Measurements from ENCODE around the gene SLC24A1. TPM values are rescaled to one million over a fixed set of nuclear protein-coding genes. Genes with fewer than 3 reads are reported as not detected.

The SLC24A1 gene
- total RNA-seq, 1 experiment from 2014 or later = 3.0 TPM

GRCh38 chr15:65663521-65663920, 41.8 kb downstream of the SLC24A1 start:
- H3K27me3 ChIP-seq (ENCODE audit: low read length) = no peaks in the 10 kb centered on the region
- H3K9me3 ChIP-seq (ENCODE audit: low read length) = no peaks in the 10 kb centered on the region
- no peaks in the 10 kb centered on the region for H3K79me2 ChIP-seq (ENCODE audit: low read length)
- H3K9ac ChIP-seq (ENCODE audit: low read length) = no peak overlapping the region
- ChIA-PET CTCF (no interaction called here), POLR2A (ENCODE audit: unreplicated experiment) (no interaction called here)
- H3K4me3 ChIP-seq (ENCODE audit: low read length) = no peak overlapping the region
- peaks cover 17% of the 10 kb centered on the region for H3K4me1 ChIP-seq (ENCODE audit: insufficient read depth, low read length)
- no peak for DNase-seq
- no peaks in the 10 kb centered on the region for H3K36me3 ChIP-seq (ENCODE audit: low read depth, low read length)
- H3K9me2 ChIP-seq (replicated peaks; ENCODE audit: low read length) = no peaks in the 10 kb centered on the region
- H2AFZ ChIP-seq (ENCODE audit: low read length) = no peak overlapping the region
- peaks cover 9% of the 10 kb centered on the region for H3F3A ChIP-seq (ENCODE audit: low read length, unreplicated experiment)
- intact Hi-C loops (cut with micrococcal nuclease) = no loop called here
- BruUV-seq (replicated peaks) = no TSS peak
- no peak overlapping the region for H3K27ac ChIP-seq (ENCODE audit: low read length)
- no peaks in the 10 kb centered on the region for H4K20me1 ChIP-seq (ENCODE audit: low read length)
- TF ChIP-seq EZH2phosphoT487 (IDR thresholded peaks at IDR 0.05; ENCODE audit: borderline replicate concordance, low read length) (no peak), EZH2 (IDR thresholded peaks at IDR 0.05; ENCODE audit: low read length, unreplicated experiment) (no peak)
- TF ChIP-seq, protein P1, sequence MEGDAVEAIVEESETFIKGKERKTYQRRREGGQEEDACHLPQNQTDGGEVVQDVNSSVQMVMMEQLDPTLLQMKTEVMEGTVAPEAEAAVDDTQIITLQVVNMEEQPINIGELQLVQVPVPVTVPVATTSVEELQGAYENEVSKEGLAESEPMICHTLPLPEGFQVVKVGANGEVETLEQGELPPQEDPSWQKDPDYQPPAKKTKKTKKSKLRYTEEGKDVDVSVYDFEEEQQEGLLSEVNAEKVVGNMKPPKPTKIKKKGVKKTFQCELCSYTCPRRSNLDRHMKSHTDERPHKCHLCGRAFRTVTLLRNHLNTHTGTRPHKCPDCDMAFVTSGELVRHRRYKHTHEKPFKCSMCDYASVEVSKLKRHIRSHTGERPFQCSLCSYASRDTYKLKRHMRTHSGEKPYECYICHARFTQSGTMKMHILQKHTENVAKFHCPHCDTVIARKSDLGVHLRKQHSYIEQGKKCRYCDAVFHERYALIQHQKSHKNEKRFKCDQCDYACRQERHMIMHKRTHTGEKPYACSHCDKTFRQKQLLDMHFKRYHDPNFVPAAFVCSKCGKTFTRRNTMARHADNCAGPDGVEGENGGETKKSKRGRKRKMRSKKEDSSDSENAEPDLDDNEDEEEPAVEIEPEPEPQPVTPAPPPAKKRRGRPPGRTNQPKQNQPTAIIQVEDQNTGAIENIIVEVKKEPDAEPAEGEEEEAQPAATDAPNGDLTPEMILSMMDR (conservative IDR thresholded peaks at IDR 0.05; ENCODE audit: low read depth, low read length) = no peak
- no peak for ATAC-seq
- H3K4me2 ChIP-seq (ENCODE audit: low read length) = no peak overlapping the region

GRCh38 chr15:65666257-65666656, 44.5 kb downstream of the SLC24A1 start:
- ATAC-seq (peak; percentile 64), DNase-seq (peak; percentile 46)
- Histone ChIP-seq H3K9ac (ENCODE audit: low read length) (no peak overlapping the region), H3K27ac (ENCODE audit: low read length) (no peak overlapping the region), H3F3A (ENCODE audit: low read length, unreplicated experiment) (no peaks in the 10 kb centered on the region), H3K79me2 (ENCODE audit: low read length) (no peaks in the 10 kb centered on the region), H4K20me1 (ENCODE audit: low read length) (no peaks in the 10 kb centered on the region), H3K4me1 (ENCODE audit: insufficient read depth, low read length) (no peaks in the 10 kb centered on the region), H3K9me2 (replicated peaks; ENCODE audit: low read length) (no peaks in the 10 kb centered on the region), H3K4me3 (ENCODE audit: low read length) (no peak overlapping the region), H2AFZ (ENCODE audit: low read length) (0 out of 2 replicates have a peak overlapping the region, but pooled peaks have one; percentile 9), H3K27me3 (ENCODE audit: low read length) (no peaks in the 10 kb centered on the region), H3K9me3 (ENCODE audit: low read length) (no peaks in the 10 kb centered on the region), H3K4me2 (ENCODE audit: low read length) (no peak overlapping the region), H3K36me3 (ENCODE audit: low read depth, low read length) (no peaks in the 10 kb centered on the region)
- intact Hi-C loops (cut with micrococcal nuclease) = no loop called here
- TF ChIP-seq, protein P1 (conservative IDR thresholded peaks at IDR 0.05; ENCODE audit: low read depth, low read length) = no peak
- TF ChIP-seq EZH2 (IDR thresholded peaks at IDR 0.05; ENCODE audit: low read length, unreplicated experiment) (no peak), EZH2phosphoT487 (IDR thresholded peaks at IDR 0.05; ENCODE audit: borderline replicate concordance, low read length) (no peak)
- BruUV-seq (replicated peaks) = no TSS peak
- POLR2A ChIA-PET (ENCODE audit: unreplicated experiment) = no interaction called here
- CTCF ChIA-PET = no interaction called here

DNA sequence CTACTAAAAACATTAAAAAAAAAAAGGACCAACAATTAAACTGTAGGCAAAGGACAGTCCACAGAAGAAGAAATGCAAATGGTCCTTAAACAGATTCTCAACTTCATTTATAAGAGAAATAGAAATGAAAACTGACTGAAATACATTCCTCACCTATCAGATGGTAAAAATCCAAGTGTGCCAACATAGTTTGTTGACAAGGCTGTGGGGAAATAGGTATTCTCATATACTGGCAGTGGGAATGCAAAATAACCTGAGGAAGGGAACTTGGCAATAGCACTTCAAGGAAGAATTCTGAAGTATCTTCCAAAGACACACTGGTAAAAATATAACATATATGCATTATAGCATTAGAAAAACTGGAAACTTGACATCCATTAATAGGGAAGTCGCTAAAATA, 53.8 kb downstream of the SLC24A1 start:
- H3K4me3 ChIP-seq (ENCODE audit: low read length) = no peak overlapping the region
- no peak for ATAC-seq
- no peak overlapping the region for H3K4me2 ChIP-seq (ENCODE audit: low read length)
- H3K9me2 ChIP-seq (replicated peaks; ENCODE audit: low read length) = no peaks in the 10 kb centered on the region
- H3K4me1 ChIP-seq (ENCODE audit: insufficient read depth, low read length) = no peaks in the 10 kb centered on the region
- no peak for DNase-seq
- no peaks in the 10 kb centered on the region for H3K9me3 ChIP-seq (ENCODE audit: low read length)
- no peaks in the 10 kb centered on the region for H3K79me2 ChIP-seq (ENCODE audit: low read length)
- intact Hi-C loops (cut with micrococcal nuclease) = no loop called here
- CTCF ChIA-PET = no interaction called here
- H3K36me3 ChIP-seq (ENCODE audit: low read depth, low read length) = no peaks in the 10 kb centered on the region
- H3K27ac ChIP-seq (ENCODE audit: low read length) = no peak overlapping the region
- no peaks in the 10 kb centered on the region for H3F3A ChIP-seq (ENCODE audit: low read length, unreplicated experiment)
- H3K9ac ChIP-seq (ENCODE audit: low read length) = no peak overlapping the region
- BruUV-seq (replicated peaks) = no TSS peak
- TF ChIP-seq EZH2 (IDR thresholded peaks at IDR 0.05; ENCODE audit: low read length, unreplicated experiment) (no peak), EZH2phosphoT487 (IDR thresholded peaks at IDR 0.05; ENCODE audit: borderline replicate concordance, low read length) (no peak)
- TF ChIP-seq, protein P1 (conservative IDR thresholded peaks at IDR 0.05; ENCODE audit: low read depth, low read length) = no peak
- H2AFZ ChIP-seq (ENCODE audit: low read length) = no peak overlapping the region
- H4K20me1 ChIP-seq (ENCODE audit: low read length) = no peaks in the 10 kb centered on the region
- H3K27me3 ChIP-seq (ENCODE audit: low read length) = no peaks in the 10 kb centered on the region
- POLR2A ChIA-PET (ENCODE audit: unreplicated experiment) = no interaction called here

Measured in PC-3 (cell line).